Calu3 (cell line): ENCODE data around the gene LSR. TPM values are rescaled to one million over a fixed set of nuclear protein-coding genes. Genes with fewer than 3 reads are reported as not detected.

Experiments
- BruUV-seq: library from RNA; stranded (reverse); fragments of 400-500 nt; replicated peaks from 2 replicates; lab custom pipeline; 2021; lab: Mats Ljungman, UMichigan
- CTCF ChIA-PET: fragments of 300-600 bp; sonication (Branson Sonifier 250); formaldehyde crosslinking; loops from one replicate; lab custom pipeline; 2022; ENCODE audit warnings: antibody characterized with exemption; lab: Charles Lee
- DNase-seq: peaks from one replicate; pipeline ENCODE4 v3.0.0; 2022
- H3K27ac Mint-ChIP-seq: one replicate; pipeline ENCODE4 v1.8.0; 2022; ENCODE audit warnings: mixed read lengths; ENCODE audit not compliant: unreplicated experiment
- H3K27me3 Mint-ChIP-seq: one replicate; pipeline ENCODE4 v1.8.0; 2022; ENCODE audit warnings: mixed read lengths; ENCODE audit not compliant: unreplicated experiment
- H3K36me3 Mint-ChIP-seq: one replicate; pipeline ENCODE4 v1.8.0; 2022; ENCODE audit warnings: mild to moderate bottlenecking, moderate library complexity, mixed read lengths; ENCODE audit not compliant: insufficient read depth, unreplicated experiment
- H3K4me1 Mint-ChIP-seq: one replicate; pipeline ENCODE4 v1.8.0; 2022; ENCODE audit warnings: mild to moderate bottlenecking, low read depth, mixed read lengths; ENCODE audit not compliant: unreplicated experiment
- H3K4me3 Mint-ChIP-seq: one replicate; pipeline ENCODE4 v1.8.0; 2022; ENCODE audit warnings: mild to moderate bottlenecking, low read depth, moderate library complexity, mixed read lengths; ENCODE audit not compliant: unreplicated experiment
- H3K9me3 Mint-ChIP-seq: one replicate; pipeline ENCODE4 v1.8.0; 2022; ENCODE audit warnings: low read depth, mixed read lengths; ENCODE audit not compliant: unreplicated experiment
- intact Hi-C: fragments of 100-400 bp; cut with micrococcal nuclease; formaldehyde crosslinking; loops from one replicate; pipeline ENCODE4 v1.10.0; 2022; ENCODE audit not compliant: unreplicated experiment
- total RNA-seq: library from RNA; stranded (reverse); gene quantifications from 2 replicates; pipeline ENCODE4 v1.2.3, GENCODE V29; 2022
- TF ChIP-seq, protein P1 (sequence below): fragments of 200-600 bp; IDR thresholded peaks from one replicate; pipeline ENCODE4 v1.8.0; 2022; ENCODE audit warnings: antibody characterized with exemption; ENCODE audit not compliant: unreplicated experiment

Gene LSR
- total RNA-seq, 1 experiment from 2014 or later, result 494 TPM

DNA sequence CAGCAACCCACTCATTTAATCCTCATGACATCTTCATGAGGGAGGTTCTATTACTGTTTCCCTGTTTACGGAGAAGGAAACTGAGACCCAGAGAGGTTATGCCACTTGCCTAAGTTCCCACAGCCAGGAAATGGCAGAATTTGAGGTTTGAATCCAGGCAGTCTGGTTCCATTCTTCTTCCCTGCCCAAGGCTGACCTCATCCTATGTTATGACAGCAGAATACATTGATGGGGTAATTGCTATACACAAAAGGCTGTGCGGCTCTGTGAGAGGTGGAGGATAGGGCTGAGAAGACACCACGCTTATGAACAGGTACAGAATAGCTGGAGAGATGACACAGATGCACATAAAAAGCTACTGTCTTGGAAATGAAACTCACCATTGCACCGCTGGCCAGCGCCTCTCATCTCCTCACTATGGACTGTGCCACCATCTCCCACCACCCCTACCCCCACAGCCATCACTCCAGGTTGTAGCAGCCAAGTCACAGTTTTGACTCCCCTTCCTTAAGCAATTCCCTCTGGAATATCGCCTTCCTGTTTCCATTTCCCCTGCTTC lies 54.6 kb downstream of the LSR start:
- Mint-ChIP-seq H3K27ac (no peak overlapping the region), H3K36me3 (no peaks in the 10 kb centered on the region), H3K27me3 (no peaks in the 10 kb centered on the region), H3K9me3 (no peaks in the 10 kb centered on the region), H3K4me1 (peaks cover 6% of the 10 kb centered on the region), H3K4me3 (no peak overlapping the region)
- intact Hi-C loops, result no loop called here
- no peak for DNase-seq
- TF ChIP-seq, protein P1, sequence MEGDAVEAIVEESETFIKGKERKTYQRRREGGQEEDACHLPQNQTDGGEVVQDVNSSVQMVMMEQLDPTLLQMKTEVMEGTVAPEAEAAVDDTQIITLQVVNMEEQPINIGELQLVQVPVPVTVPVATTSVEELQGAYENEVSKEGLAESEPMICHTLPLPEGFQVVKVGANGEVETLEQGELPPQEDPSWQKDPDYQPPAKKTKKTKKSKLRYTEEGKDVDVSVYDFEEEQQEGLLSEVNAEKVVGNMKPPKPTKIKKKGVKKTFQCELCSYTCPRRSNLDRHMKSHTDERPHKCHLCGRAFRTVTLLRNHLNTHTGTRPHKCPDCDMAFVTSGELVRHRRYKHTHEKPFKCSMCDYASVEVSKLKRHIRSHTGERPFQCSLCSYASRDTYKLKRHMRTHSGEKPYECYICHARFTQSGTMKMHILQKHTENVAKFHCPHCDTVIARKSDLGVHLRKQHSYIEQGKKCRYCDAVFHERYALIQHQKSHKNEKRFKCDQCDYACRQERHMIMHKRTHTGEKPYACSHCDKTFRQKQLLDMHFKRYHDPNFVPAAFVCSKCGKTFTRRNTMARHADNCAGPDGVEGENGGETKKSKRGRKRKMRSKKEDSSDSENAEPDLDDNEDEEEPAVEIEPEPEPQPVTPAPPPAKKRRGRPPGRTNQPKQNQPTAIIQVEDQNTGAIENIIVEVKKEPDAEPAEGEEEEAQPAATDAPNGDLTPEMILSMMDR, result no peak
- BruUV-seq, result no TSS peak
- CTCF ChIA-PET, result interaction anchor here (0.7 kb wide), 1 partner anchor 12 kb away, joined by 3 read pairs; no protein-coding TSS in a partner anchor

DNA sequence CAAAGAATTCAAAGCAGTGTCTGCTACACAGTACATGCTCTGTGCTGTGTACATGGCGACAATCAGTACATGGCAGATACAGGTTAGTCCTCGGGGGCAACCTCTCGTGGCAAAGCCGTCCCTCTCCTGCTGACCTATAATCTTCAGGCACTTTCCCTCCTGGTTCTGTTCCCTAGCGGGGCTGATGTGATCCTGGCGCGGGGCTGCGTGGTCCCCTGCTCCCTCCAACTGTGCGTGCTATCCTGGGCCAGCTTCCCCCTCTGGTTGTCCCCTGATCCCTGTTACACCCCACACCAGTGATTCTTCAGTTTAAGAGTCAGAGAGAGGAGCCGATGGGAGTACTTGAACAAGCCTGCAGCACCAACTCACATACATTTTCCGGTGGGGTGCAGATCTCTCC lies 55.2 kb downstream of the LSR start:
- intact Hi-C loops, result no loop called here
- TF ChIP-seq, protein P1, result no peak
- peaks cover 6% of the 10 kb centered on the region for H3K4me1 Mint-ChIP-seq
- no peaks in the 10 kb centered on the region for H3K36me3 Mint-ChIP-seq
- H3K4me3 Mint-ChIP-seq, result no peak overlapping the region
- H3K27me3 Mint-ChIP-seq, result no peaks in the 10 kb centered on the region
- no peak for DNase-seq
- no peak overlapping the region for H3K27ac Mint-ChIP-seq
- CTCF ChIA-PET, result no interaction called here
- BruUV-seq, result no TSS peak
- H3K9me3 Mint-ChIP-seq, result no peaks in the 10 kb centered on the region

DNA sequence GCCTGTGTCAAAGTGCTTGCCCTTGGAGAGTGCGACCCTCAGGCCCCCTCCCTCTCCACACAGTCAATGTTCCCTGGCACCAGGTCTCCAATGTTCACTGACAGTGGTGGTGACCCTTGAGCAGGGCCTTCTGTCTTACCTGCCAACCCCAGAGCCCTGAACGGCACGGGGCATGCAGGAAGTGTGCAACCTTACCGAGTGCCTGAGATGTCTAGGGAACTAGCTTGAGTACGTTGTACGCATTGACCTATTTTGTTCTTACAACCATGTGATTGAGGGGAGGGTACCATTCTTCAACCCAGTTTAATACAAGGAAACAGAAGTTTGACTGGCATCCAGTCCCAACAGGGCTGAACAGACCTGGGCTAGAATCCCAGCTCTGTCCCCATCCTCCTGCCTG lies 56.4 kb downstream of the LSR start:
- Mint-ChIP-seq H3K4me3 (no peak overlapping the region), H3K4me1 (peaks cover 6% of the 10 kb centered on the region), H3K9me3 (no peaks in the 10 kb centered on the region), H3K27ac (no peak overlapping the region), H3K27me3 (no peaks in the 10 kb centered on the region), H3K36me3 (no peaks in the 10 kb centered on the region)
- BruUV-seq, result no TSS peak
- intact Hi-C loops, result no loop called here
- TF ChIP-seq, protein P1, result no peak
- DNase-seq, result no peak
- CTCF ChIA-PET, result interaction anchor here (0.6 kb wide), 3 partner anchors 199 to 623 kb away, joined by 4 to 6 read pairs (median 5); no protein-coding TSS in a partner anchor

DNA sequence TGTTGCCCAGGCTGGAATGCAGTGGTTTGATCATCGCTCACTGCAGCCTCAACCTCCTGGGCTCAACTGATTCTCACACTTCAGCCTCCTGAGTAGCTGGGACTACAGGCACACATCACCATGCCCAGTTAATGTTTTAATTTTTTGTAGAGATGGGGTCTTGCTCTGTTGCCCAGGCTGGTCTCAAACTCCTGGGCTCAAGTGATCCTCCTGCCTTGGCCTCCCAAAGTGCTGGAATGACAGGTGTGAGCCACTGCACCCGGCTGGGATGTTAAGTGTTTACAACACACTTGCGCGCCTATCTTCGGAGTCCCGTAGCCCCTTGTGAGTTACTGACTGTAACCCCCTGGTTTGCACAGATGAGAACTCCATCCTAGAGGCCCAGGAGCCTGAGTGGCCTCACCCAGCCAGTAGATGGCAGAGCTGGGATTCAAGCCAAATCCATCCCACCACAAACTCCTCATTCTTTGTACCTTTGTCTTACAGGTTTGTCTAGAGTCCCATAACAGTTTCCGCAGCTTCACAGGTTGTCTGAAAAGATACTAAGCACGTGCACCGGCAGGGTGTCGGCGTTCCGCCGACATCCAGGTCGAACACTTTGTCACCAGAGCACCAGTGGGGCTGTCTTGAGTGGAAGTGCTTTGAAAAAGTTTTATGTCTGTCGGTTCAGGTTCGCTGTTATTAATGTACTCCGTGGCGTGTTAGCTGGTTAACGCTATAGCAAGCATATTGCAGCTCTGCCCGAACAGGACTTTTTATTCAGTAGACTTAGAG lies 57.9 kb downstream of the LSR start:
- peaks cover 8% of the 10 kb centered on the region for H3K4me1 Mint-ChIP-seq

More for the DNA sequence above, 57.9 kb downstream of the LSR start:
- TF ChIP-seq, protein P1, result peak; percentile 67
- peak; percentile 59 for DNase-seq
- CTCF ChIA-PET, result interaction anchor here (0.8 kb wide), 1 partner anchor 9 kb away, joined by 4 read pairs; no protein-coding TSS in a partner anchor
- H3K9me3 Mint-ChIP-seq, result no peaks in the 10 kb centered on the region
- no peaks in the 10 kb centered on the region for H3K36me3 Mint-ChIP-seq
- intact Hi-C loops, result no loop called here
- H3K4me3 Mint-ChIP-seq, result no peak overlapping the region
- no TSS peak for BruUV-seq
- no peak overlapping the region for H3K27ac Mint-ChIP-seq
- H3K27me3 Mint-ChIP-seq, result no peaks in the 10 kb centered on the region
